GM18498 (cell line): ENCODE results near the gene PGC.

Experiments
- ATAC-seq: cut with Tn5 transposase; IDR thresholded peaks from one replicate; pipeline ENCODE4 v1.9.1; 2021; ENCODE audit warnings: mild to moderate bottlenecking, moderate library complexity; ENCODE audit not compliant: unreplicated experiment

PGC gene

GRCh38 chr6:41750374-41750773, 3.2 kb upstream of the PGC start:
- ATAC-seq: no peak

GRCh38 chr6:41748542-41748941, 1.3 kb upstream of the PGC start:
- no peak for ATAC-seq

- no peak for ATAC-seq
These were observed 893 bp upstream of the PGC start for GRCh38 chr6:41748102-41748477.

- no peak for ATAC-seq
These were observed 1.1 kb downstream of the PGC start for GRCh38 chr6:41746107-41746506.

GRCh38 chr6:41744236-41744787, 2.9 kb downstream of the PGC start:
- ATAC-seq: no peak

GRCh38 chr6:41743406-41744235, 3.6 kb downstream of the PGC start:
- ATAC-seq: no peak

GRCh38 chr6:41741625-41742490, 5.3 kb downstream of the PGC start:
- no peak for ATAC-seq

GRCh38 chr6:41740366-41741162, 6.6 kb downstream of the PGC start:
- no peak for ATAC-seq

GRCh38 chr6:41739041-41739440, 8.2 kb downstream of the PGC start:
- ATAC-seq: no peak

GRCh38 chr6:41737591-41738130, 9.5 kb downstream of the PGC start:
- ATAC-seq: no peak

GRCh38 chr6:41736800-41737555, 10.2 kb downstream of the PGC start:
- no peak for ATAC-seq

GRCh38 chr6:41736186-41736733, 10.9 kb downstream of the PGC start:
- ATAC-seq: no peak

GRCh38 chr6:41735427-41736185, 11.6 kb downstream of the PGC start, which contains the start of gene TFEB:
TSS of gene TFEB (minus strand) at chr6:41735608. CDS start at chr6:41691213, 44,395 bp downstream.
- ATAC-seq: peak; percentile 51

- peak; percentile 30 for ATAC-seq
These were observed 12.4 kb downstream of the PGC start for GRCh38 chr6:41734666-41735426.

- ATAC-seq: peak; percentile 62
These were observed 13.2 kb downstream of the PGC start for GRCh38 chr6:41733707-41734665.

- ATAC-seq: no peak
These were observed 13.9 kb downstream of the PGC start for GRCh38 chr6:41733360-41733706.
